ENCODE data around the gene ARL4D.

GRCh38 chr17:43377056-43377810, 21.6 kb upstream of the ARL4D start:
- no peak for TF ChIP-seq EZH2 (IDR thresholded peaks at IDR 0.05; ENCODE audit: borderline replicate concordance, low read depth, low read length, severe bottlenecking)
- TF ChIP-seq CTCF (IDR thresholded peaks at IDR 0.05; ENCODE audit: extremely low read depth in 1 of 2, insufficient read depth in 1 of 2, low read depth in 1 of 2, low read length in 2 of 2): no peak

All from endothelial cell of umbilical vein (primary cell).